ENCODE measurements around the gene THAP12. TPM values are rescaled to one million over a fixed set of nuclear protein-coding genes. Genes with fewer than 3 reads are reported as not detected.

THAP12 gene
- total RNA-seq, 1 experiment from 2014 or later, result 44.1 TPM

GRCh38 chr11:76327756-76328388 lies 53.1 kb downstream of the THAP12 start (continued):
- no peak for TF ChIP-seq REST (IDR thresholded peaks at IDR 0.05; ENCODE audit: low read depth)

- H3K36me3 ChIP-seq (ENCODE audit: control insufficient read depth in 1 of 2, insufficient read depth in 2 of 2, low read length in 2 of 2), result no peaks in the 10 kb centered on the region
- BruUV-seq (replicated peaks), result no TSS peak
Observed at GRCh38 chr11:76327202-76327601, 53.7 kb downstream of the THAP12 start.

More at GRCh38 chr11:76327202-76327601, 53.7 kb downstream of the THAP12 start:
- no peaks in the 10 kb centered on the region for H3K27me3 ChIP-seq (ENCODE audit: insufficient read depth, low read length)
- no peak overlapping the region for H3K4me3 ChIP-seq (replicated peaks in 1 of 2; ENCODE audit: low read depth in 1 of 2, low read length in 2 of 2)
- no peak overlapping the region for H2AFZ ChIP-seq (ENCODE audit: low read depth, low read length, poor library complexity, severe bottlenecking)
- ChIA-PET CTCF (interaction anchor here (2.0 kb wide), 1 partner anchor 8 kb away, joined by 5 read pairs; no protein-coding TSS in a partner anchor), POLR2A (no interaction called here), RAD21 (ENCODE audit: low non-redundant PET in 1 of 2, low total read pairs in 2 of 2, uncharacterized antibody in 2 of 2, unreplicated experiment in 2 of 2) (no interaction called here)
- intact Hi-C loops (cut with micrococcal nuclease), result loop anchor here (10.0 kb wide), 1 partner anchor 358 kb away; no protein-coding TSS in a partner anchor
- DNase-seq (ENCODE audit: low read depth, low spot score) (no peak), ATAC-seq (no peak)
- no peak overlapping the region for H3K9ac ChIP-seq (ENCODE audit: low read length)
- peaks cover 8 to 25% of the 10 kb centered on the region in 2 experiments for H3K4me1 ChIP-seq (ENCODE audit: control insufficient read depth in 1 of 2, insufficient read depth in 2 of 2, low read length in 2 of 2)
- TF ChIP-seq SIN3A (IDR thresholded peaks at IDR 0.05; ENCODE audit: low read depth) (no peak), REST (IDR thresholded peaks at IDR 0.05; ENCODE audit: low read depth) (no peak), RAD21 (IDR thresholded peaks at IDR 0.05; ENCODE audit: low read depth) (no peak), CBX3 (IDR thresholded peaks at IDR 0.05; ENCODE audit: low read depth) (no peak), ZBTB33 (IDR thresholded peaks at IDR 0.05; ENCODE audit: extremely low read depth, insufficient replicate concordance, low read length) (no peak), EGR1 (IDR thresholded peaks at IDR 0.05; ENCODE audit: low read depth) (no peak), MAX (IDR thresholded peaks at IDR 0.05) (no peak), ATF3 (IDR thresholded peaks at IDR 0.05) (no peak), ZNF274 (IDR thresholded peaks at IDR 0.05; ENCODE audit: low read depth, low read length) (no peak)
- H3K27ac ChIP-seq (ENCODE audit: low read depth, low read length), result no peak overlapping the region
- H3K79me2 ChIP-seq (ENCODE audit: insufficient read depth, low read length), result no peaks in the 10 kb centered on the region
- no peaks in the 10 kb centered on the region for H3K9me2 ChIP-seq (ENCODE audit: insufficient read depth)
- H4K20me1 ChIP-seq (ENCODE audit: insufficient read depth), result no peaks in the 10 kb centered on the region
- no peaks in the 10 kb centered on the region for H3K9me3 ChIP-seq (ENCODE audit: control insufficient read depth in 1 of 2, insufficient read depth in 1 of 2, low read depth in 1 of 2, low read length in 2 of 2)
- no peak overlapping the region for H3K4me2 ChIP-seq (ENCODE audit: low read length)
